GM19397 (cell line): ENCODE data around the gene MYOCOS.
"Not testable (repeated sequence)": the region's sequence is repeated elsewhere in the genome, so short reads cannot be mapped to it uniquely, and the experiment has no call there.

ENCODE experiments used
- ATAC-seq: cut with Tn5 transposase; IDR thresholded peaks from one replicate; pipeline ENCODE4 v1.9.1; 2021; ENCODE audit warnings: mild to moderate bottlenecking, moderate library complexity; ENCODE audit not compliant: unreplicated experiment

MYOCOS gene

GRCh38 chr1:171656206-171656605, 34.2 kb downstream of the MYOCOS start:
- not testable (repeated sequence) for ATAC-seq

DNA sequence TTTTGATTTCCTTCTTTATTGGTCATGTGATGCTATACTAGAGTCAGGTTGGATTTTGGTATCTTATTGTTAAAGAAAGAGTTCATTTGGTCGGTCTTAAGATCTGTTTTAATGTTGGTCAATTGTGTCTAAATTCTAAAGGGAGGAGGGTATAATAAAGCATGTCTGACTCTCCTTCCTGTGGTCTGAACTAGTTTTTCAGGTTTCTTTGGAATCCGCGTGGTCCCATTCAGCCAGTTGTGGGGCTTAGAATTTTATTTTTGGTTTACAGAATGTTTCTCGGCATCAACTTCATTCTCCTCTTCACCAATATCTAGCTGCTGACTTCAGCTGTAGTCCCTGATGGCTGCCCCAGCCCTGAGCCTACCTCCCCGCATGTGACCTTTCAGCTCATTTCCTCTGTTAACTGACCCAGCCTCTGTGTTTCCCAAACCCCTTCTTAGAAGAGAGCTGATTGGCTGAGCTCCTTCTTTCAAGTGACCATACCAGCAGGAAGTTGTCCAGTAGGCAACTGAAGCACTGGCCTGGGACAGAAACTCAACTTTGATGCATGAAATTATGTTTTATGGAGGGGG, 39.1 kb downstream of the MYOCOS start:
- ATAC-seq = no peak

DNA sequence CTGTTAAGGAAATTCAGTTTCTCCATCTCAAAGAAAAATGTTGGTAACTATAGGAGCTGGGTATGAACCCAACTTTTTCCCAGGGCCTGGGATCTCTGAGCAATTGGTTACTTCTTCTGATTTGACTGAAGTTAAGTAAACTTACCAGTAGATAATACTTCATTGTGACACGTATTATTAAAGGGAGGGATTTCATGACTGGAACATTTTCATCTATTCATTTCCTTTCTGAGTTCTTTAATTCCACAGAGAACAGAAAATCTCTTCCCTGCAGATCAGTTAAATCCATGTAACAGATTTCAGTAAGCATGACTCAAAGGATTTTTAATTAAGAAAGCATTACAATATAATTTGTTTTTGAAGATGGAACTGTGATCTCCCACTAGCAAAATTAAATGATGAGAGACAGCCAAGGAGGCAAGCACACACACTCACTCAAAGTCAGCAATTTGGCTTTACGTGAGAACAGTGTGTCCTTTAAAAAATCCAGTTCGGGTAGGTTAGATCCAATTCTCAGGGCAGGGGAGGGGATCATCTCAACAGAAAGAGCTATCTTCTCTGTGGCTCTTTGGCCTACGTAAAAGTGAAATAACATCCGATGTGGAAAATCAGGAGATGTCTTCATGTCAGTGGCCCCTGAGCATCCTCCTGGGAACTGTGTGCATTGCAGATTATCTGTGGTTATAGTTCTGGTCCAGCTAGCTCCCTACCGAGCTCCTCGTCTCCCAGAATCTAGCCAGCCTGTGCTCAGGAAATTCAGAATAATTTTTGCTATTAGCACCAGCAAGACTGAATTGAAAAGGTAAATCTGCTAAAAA, 41.2 kb downstream of the MYOCOS start:
- ATAC-seq = no peak

- no peak for ATAC-seq
Observed at GRCh38 chr1:171663854-171664575, 42.0 kb downstream of the MYOCOS start.

DNA sequence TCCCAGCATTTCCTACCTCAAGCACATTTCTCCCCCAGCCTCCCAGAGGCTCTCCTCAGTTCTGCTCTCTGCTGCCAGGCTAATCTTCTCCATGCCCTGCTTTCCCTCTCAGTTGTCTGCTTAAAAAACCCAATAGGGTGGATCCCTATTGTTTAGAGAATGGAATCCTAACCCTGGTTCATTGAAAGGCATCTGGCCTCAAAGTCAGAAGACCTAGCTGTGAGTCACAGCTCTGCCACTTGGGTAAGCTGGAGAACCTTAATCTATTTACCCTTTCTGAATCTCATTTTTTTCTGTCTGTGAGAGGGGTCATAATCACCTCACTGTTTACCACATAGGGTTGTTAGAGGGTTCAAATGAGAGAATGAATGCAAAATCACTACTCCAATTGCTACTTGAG, 42.9 kb downstream of the MYOCOS start:
- no peak for ATAC-seq

- no peak for ATAC-seq
Observed at GRCh38 chr1:171666114-171666769, 44.2 kb downstream of the MYOCOS start.

DNA sequence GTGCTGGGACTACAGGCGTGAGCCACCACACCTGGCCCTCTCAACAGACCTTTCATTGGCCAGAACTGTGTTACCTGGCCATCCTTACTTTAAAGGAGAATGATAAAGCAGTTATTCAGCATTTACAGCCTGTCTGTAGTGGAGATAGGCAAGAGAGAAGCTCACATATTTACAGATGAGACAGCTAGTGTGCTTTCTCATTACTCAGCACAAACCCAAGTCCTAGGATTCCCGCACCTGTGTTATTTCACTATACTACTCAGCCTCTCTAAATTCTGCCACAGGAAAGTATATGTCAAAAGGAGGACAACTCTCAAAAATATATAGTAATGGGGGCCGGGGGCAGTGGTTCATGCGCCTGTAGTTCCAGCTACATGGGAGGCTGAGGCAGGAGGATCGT, 46.3 kb downstream of the MYOCOS start:
- ATAC-seq = no peak

DNA sequence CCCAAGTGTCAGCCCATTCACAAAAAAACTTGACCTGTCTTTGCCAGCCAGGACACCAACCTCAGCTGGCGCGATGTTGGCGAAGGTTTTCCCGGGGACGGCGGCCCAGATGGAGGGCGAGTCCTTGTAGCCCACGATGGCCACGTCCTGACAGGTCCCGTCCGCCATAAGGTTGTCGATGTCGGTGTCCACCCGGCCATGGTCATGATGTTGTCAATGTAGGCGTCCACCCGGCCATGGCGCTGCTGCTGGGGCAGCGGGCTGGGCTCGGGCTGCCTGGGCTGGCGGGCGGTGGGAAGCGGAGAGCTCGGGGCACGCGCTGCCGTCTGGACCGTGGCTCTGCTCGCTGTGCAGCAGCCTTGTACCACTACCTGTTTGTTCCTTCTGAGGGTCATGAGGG, 48.7 kb downstream of the MYOCOS start:
- no peak for ATAC-seq

DNA sequence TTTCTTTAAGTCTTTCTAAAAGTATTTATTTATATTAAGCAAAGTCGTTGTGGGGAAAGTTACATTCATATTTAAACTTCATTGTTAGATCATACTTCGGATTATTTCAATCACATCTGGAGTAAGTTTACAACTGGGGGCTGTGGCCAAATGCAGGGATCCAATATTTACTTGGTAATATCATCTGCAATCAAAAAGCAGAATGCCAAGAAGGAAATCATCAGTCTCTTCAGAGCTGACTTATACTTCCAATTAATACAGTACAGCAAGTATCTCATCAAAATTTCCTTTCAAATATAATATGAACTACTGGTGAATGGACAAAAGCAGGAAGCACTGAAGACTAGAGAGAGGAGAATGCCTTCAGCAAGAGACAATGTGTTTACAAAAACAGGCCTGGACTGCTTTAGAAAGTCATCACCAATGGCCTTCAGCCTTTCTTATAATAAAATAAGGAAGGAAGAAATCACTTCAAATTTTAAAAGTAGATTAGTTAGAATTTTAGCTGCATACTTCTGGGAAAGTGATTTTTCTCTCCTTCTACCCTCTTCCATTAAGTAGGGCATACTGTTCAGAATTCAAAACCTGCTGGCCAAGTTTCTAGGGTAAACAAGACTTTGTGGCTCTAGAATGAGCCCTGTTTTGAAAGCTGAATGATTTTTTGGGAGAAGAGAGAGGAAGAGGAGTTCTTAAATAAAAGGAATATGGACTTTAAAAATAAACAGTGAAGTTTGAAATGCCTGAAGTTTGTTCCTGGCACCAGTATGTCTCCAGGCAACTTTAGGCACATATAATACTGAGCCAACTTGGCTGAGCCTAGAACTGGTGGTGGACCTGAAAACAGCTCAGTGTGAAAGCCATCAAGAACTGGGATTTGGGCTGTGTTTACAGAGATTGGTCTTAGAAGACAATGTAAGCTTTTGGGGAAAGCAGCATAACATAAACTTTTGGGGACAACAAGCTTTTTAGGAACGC, 52.7 kb downstream of the MYOCOS start:
- ATAC-seq = no peak
